Cardiac fibroblast (primary cell): Measurements from ENCODE around the gene SDK1.

Experiments
- DNase-seq, 2 donors: peaks; one replicate each; pipeline versions ENCODE4 v3.0.0 to v3.0.0-alpha.2; 2010; ENCODE audit warnings: low read depth in 2 of 2
- H3K4me3 ChIP-seq, 2 donors: replicated peaks in 1 of 2; 1 replicate in 1 of 2; 2 replicates in 1 of 2; pipeline ENCODE4 v1.5.1; 2011; ENCODE audit warnings: low read depth in 2 of 2, low read length in 2 of 2, mild to moderate bottlenecking in 2 of 2, moderate library complexity in 1 of 2
- CTCF ChIP-seq: IDR thresholded peaks from one replicate; pipeline ENCODE4 v1.5.1; 2011; ENCODE audit warnings: low read depth, mild to moderate bottlenecking, low read length, inconsistent platforms

The SDK1 gene

GRCh38 chr7:4022265-4022664 lies 721.2 kb downstream of the SDK1 start:
- no peak overlapping the region for H3K4me3 ChIP-seq
- no peak for TF ChIP-seq CTCF
- DNase-seq, result no peak

GRCh38 chr7:4023502-4023901 lies 722.5 kb downstream of the SDK1 start:
- no peak for DNase-seq
- H3K4me3 ChIP-seq, result no peak overlapping the region
- no peak for TF ChIP-seq CTCF

GRCh38 chr7:4024133-4024532 lies 723.1 kb downstream of the SDK1 start:
- TF ChIP-seq CTCF, result no peak
- H3K4me3 ChIP-seq, result no peak overlapping the region
- DNase-seq, result no peak

- H3K4me3 ChIP-seq, result no peak overlapping the region
- no peak for DNase-seq
- TF ChIP-seq CTCF, result no peak
These were observed 723.8 kb downstream of the SDK1 start for GRCh38 chr7:4024806-4025205.

GRCh38 chr7:4025210-4025609 lies 724.2 kb downstream of the SDK1 start:
- no peak for TF ChIP-seq CTCF
- no peak for DNase-seq
- H3K4me3 ChIP-seq, result no peak overlapping the region

- TF ChIP-seq CTCF, result no peak
- DNase-seq, result no peak
- H3K4me3 ChIP-seq, result no peak overlapping the region
These were observed 724.9 kb downstream of the SDK1 start for GRCh38 chr7:4025694-4026615.
